Endothelial cell of coronary artery (primary cell): ENCODE data around the gene GNPAT. TPM values are rescaled to one million over a fixed set of nuclear protein-coding genes. Genes with fewer than 3 reads are reported as not detected.

Experiments used
- total RNA-seq: library from RNA; depleted of rRNA; stranded (reverse); fragments of >200 nt; gene quantifications from 2 replicates; pipeline ENCODE4 v1.2.3, GENCODE V29; 2014

Gene GNPAT
- total RNA-seq, result 44.8 and 54.3 TPM in 2 replicates

DNA sequence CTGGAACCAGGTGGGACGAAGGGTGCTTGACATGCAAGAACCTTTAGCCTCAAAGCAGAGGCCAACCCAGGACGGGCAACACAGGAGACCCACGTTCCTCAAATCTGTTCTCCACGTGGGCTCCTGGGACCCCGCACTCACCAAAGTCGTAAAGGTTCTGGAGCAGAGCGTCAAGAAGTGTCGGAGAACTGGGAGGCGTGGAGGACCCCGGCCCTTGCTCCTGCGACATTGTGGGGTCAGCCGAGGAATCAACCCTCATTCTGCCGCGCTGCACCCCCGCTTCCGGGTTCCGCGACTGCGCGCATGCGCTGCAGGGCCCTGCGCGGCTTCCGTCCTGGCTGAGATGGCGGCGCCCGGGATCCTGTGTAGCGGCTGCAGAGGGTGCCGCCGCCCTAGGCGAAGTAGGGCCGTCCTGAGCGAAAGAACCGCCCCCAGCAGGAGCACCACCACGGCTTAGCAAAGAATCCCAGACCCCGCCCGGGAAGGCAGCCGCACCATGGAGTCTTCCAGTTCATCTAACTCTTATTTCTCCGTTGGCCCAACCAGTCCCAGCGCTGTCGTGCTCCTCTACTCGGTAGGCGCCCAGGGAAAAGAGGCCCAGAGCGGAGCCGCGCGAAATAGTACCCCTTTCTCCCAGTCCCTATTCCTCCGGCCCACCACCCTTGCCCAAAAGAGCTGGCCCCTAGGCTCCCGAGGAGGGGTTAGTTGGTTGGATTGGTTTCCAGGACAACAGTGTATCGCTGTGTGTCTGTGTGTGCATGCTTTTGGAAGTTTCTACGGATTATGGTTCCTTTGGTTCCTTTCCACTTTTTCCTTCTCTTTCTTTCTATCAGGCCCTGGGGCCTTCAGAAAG lies at the start of gene GNPAT:
GNPAT (plus strand) TSS at position 330 of the 853 bp plus-strand sequence; CDS start at position 497, 167 bp downstream.

Other genes with a start within 250 kb of the GNPAT start
- 13.2 and 23.1 TPM in 2 replicates for gene FAM89A, start 201.0 kb upstream of the GNPAT start, total RNA-seq
- gene TRIM67, start 79.2 kb upstream of the GNPAT start, total RNA-seq, result not detected in 2 replicates
- 19.0 and 27.9 TPM in 2 replicates for gene EXOC8, start 96.6 kb downstream of the GNPAT start, total RNA-seq
- 19.5 and 29.7 TPM in 2 replicates for gene SPRTN, start 97.1 kb downstream of the GNPAT start, total RNA-seq
- gene EGLN1, start 181.1 kb downstream of the GNPAT start, total RNA-seq, result 65.9 and 112 TPM in 2 replicates